G401.6 (cell line): ENCODE results near the gene TTC38.
A peak's percentile ranks its signal among the peaks of the same experiment; 100 is the strongest.
"Not testable (repeated sequence)": the region's sequence is repeated elsewhere in the genome, so short reads cannot be mapped to it uniquely, and the experiment has no call there.

Source experiments
- FAIRE-seq: peaks from 2 replicates; lab custom pipeline; 2012; peaks lifted over from hg19 to GRCh38; lab: Jason Lieb, UNC

Gene TTC38

DNA sequence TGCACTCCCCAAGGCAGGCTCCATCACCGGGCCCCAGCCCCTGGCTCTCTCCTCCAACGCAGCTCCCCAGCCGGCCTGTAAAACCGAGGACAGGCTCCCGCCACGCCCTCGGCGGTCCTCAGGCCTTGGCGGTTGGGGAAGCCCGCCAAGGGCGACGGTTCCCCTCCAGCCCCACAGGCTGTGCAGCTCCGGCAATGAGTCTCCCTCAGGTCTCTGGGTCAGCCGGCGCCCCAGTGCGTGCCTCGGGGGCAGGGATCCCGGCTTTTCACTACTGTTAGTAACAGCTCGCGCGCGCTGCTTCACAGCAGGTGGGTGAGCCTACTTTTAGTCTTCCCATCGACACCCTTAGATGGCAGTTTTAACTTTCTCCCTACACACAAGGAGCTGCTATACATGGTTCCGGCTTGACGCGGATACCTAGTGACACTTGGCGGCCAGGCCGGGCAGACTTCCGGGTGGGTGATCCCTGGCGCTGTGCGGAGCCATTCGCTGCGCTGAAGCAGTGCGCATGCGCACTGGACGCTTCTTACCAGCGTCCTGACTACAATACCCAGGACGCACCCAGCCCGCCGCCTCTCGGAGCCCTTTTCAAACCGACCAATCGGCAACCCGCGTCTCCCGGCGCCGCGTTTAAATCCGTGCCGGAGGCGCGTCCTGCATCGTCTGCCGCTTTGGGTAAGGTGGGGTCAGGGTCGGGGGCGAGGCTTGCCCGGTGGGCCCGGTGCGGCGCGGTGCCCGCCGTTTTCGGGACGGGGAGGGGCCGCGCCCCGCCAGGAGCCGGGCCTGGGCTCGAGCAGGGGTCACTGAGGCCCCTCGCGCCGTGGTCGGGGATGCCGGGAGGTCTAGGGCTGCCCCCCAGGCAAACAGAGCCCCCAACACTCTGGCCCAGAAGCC is 28.7 kb downstream of the TTC38 start, which contains the start of gene GTSE1:
Gene GTSE1 (plus strand): TSS at position 614 of the 894 bp plus-strand sequence. CDS start 531 bp downstream, outside the sequence.
- FAIRE-seq = peak; percentile 97

DNA sequence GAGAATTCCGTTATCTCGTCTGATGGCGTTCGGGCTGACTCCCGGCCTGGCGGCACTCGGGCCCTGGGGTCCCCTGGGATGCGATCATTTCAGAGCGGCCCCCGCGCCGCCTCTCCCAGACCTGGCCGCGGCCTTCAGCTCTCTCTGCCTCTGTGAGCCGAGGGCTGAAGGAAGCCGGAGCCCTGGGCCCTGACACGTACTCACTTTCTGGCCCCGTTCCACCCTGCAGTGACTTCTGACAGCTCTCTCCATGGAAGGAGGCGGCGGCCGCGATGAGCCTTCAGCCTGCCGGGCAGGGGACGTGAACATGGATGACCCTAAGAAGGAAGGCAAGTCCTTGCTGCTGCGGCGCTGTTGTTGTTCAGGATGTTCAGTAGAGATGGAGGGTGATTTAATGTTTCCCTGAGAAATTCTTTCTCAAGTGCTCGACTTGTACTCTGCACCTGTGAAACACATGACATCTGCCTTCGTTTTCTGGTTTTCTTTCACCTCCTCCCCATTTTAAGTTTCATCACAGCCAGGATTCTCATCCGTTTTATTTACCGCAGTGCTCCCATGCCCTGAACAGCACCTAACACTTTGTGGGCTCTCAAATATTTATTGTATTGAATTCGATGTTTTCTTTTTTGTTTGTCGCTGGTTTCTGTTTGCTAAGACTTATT is 29.5 kb downstream of the TTC38 start:
- no peak for FAIRE-seq

DNA sequence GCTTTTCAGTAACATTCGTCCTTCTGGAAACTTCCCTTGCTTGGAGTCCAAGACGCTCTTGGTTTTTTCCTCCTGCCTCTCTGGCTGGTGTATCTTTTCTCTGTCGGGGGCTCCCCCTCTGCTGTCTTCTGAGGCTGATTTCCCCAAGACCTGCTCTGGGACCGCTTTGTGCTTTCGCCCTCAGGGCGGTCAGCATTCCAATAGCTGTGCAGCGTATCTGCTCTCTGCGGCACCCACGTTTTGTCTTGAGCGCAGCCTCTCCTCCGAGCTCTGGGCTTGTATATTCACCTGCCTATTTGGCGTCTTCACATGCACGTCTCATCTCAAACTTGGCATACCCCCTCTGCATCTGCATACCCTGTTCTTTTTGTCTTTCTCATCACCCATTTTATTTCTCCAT is 31.3 kb downstream of the TTC38 start:
- FAIRE-seq = no peak

DNA sequence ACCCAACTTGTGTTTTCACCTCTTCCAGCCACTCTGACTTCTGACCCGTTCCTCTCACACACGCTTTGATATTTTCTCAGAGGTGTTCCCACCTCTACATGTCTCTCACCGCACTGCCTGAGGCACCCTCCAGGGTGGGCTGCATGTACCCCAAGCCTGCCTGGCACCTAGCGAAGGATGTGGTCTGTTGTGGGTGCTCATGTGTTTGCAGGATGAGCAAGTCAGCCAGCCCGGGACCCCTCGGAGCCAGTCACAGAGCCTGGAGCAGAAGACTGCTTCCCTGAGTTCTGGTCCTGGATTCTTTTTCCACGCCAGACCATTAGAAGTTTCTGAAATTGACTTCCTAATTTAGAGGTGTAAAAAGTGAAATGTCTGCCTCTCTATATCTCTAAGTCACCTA is 32.7 kb downstream of the TTC38 start:
- FAIRE-seq = no peak

DNA sequence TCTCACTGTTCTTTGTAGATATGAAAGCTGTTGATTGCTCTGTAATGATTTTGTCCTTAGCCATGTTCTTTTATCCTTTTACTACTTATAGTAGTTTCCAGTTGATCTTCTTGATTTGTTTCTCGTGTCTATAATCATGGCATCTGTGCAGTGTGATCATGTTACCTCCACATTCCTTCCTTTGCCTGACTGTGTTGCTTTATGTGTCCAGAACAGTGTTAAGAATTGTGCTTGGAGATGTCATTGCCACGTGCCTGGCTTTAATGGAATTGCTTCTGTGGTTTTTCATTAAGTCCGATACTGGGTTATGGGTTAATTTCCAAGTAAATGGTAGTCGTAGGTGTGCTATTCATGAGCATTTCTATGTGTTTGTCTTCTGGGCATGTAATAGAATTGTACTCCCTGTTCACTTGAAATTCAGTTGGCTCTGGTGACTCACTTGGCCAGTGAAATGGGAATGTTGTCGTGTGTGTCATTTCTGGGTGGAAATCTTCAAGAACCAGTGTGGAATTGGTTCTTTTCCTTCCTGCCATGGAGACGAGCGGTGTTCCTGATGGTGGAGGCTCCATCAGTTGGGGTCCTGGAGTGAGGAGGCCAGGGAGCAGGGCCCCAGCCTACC is 35.6 kb downstream of the TTC38 start:
- no peak for FAIRE-seq

DNA sequence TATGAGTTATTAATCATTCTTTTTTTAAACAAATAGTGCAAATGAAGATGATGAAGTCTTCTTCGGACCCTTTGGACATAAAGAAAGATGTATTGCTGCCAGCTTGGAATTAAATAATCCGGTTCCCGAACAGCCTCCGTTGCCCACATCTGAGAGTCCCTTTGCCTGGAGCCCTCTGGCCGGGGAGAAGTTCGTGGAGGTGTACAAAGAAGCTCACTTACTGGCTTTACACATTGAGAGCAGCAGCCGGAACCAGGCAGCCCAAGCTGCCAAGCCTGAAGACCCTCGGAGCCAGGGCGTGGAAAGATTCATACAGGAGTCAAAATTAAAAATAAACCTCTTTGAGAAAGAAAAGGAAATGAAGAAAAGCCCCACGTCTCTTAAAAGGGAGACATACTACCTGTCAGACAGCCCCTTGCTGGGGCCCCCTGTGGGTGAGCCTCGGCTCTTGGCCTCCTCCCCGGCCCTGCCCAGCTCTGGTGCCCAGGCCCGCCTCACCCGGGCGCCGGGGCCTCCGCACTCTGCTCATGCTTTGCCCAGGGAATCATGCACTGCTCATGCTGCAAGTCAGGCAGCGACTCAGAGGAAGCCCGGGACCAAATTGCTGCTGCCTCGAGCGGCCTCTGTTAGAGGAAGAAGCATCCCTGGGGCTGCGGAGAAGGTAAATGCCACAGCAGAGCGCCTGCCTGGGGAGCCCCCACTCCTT is 40.6 kb downstream of the TTC38 start:
- no peak for FAIRE-seq

DNA sequence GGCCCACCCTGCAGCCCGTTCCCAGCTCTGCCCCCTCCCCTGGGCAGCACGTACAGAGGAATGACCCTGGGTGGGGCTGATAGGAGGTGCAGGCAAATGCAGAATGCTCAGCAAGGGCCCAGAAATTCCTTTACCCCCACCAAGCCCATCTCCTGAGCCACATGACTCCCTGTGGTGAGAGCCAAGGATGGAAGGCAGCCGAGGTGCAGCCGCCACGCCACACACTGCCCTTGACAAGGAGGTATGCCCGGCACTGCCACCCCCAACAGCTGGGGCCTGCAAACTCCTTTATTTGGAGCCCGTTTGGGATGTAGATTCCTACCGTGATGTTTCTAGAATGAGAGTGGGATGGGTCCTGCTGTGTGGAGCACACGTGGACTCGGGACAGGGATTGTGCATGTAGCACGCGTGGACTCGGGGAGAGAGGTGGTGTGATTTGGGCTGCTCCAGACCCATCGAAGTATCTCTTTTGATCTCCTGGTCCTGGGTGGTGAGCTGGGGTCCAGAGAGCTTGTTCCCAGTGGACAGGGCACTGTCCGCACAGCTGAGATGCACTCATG is 41.8 kb downstream of the TTC38 start:
- no peak for FAIRE-seq

DNA sequence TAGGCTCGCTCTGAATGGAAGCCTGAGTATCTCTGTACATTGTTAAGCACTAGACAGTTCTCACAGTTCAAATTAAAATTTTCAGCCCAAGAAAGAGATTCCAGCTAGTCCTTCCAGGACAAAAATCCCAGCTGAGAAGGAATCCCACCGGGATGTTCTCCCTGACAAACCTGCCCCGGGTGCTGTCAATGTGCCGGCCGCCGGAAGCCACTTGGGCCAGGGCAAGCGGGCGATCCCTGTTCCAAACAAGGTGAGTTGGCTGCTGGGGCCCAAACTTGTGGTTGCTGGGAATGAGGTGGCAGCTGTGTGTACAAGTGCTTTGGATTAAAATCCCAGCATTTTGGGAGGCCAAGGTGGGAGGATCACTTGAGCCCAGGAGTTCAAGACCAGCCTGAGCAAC is 44.2 kb downstream of the TTC38 start:
- FAIRE-seq = no peak

DNA sequence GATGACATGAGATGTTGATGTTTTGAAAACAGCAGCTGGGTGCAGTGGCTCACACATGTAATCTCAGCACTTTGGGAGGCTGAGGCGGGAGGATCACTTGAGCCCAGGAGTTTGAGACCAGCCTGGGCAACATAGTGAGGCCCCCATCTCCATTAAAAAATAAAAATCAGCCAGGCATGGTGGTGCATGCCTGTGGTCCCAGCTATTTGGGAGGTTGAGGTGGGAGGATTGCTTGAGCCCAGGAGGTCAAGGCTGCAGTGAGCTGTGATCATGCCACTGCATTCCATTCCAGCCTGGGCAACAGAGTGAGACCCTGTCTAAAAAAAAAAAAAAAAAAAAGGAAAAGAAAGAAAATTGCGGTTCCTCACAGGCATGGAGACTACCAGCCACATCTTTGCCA is 45.0 kb downstream of the TTC38 start:
- FAIRE-seq = not testable (repeated sequence)

DNA sequence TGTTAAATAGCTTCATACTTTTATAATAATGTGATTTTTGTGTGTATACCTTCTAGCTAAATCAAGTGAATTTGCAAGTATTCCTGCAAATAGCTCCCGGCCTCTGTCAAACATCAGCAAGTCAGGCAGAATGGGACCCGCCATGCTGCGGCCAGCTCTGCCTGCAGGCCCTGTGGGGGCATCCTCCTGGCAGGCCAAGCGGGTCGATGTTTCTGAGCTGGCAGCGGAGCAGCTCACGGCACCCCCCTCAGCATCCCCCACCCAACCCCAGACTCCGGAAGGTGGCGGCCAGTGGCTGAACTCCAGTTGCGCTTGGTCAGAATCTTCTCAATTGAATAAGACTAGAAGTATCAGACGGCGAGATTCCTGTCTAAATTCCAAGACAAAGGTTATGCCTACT is 48.2 kb downstream of the TTC38 start:
- no peak for FAIRE-seq

DNA sequence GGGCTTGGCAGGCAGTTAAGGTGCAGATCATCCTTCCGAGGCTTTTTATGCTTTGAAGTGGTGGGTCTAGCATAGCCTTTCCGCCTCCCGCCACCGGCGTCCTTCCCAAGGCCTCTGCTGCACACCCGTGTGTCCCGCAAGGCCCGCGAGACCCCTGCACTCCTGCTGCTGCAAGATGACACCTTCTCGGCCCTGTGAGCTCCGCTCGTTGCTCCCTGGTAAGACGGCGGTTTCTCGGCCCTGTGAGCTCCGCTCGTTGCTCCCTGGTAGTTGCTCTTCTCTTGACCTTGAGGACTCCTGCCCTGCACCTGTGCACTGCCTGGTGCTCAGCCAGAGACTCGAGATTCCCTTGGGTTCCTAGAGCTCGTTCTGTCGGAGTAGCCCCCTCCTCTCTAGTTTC is 49.8 kb downstream of the TTC38 start:
- FAIRE-seq = no peak

DNA sequence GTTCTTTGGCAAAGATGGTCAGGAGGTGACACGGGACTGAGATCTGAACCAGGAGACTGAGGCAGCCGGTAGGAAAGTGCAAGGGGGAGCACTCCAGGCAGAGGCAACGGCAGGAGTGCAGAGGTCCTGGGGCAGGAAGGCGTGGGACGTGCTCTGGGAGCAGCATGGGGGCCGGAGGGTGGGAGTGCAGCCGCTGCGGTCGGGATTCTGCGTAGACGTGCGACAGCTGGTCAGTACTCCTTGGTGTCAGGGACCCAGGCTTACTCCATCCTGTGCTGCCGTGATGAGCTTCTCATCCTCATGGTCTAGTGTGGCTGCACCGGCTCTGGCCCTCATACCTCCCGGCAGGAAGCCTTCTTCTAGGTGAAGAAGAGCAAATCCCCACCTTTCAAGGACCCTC is 50.8 kb downstream of the TTC38 start:
- no peak for FAIRE-seq

DNA sequence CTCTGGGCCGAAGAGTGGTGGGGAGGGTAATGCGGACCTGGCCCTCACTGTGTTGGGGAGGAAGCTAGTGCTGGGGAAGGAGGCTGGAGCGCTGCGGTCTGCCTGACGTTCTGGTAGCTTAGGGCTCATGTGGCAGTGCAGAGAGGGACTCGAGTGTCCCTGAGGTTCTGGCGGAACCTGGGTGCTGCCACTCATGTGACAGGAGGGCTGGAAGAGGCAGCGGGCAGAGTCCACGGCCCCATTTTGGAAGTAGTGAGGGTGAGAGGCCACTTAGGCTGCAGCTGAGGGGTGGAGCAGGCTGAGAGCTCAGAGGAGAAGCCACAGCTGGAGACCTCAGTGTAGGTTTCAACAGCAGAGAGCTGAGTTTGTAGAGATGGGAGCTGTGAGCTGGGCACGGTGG is 51.5 kb downstream of the TTC38 start:
- no peak for FAIRE-seq

DNA sequence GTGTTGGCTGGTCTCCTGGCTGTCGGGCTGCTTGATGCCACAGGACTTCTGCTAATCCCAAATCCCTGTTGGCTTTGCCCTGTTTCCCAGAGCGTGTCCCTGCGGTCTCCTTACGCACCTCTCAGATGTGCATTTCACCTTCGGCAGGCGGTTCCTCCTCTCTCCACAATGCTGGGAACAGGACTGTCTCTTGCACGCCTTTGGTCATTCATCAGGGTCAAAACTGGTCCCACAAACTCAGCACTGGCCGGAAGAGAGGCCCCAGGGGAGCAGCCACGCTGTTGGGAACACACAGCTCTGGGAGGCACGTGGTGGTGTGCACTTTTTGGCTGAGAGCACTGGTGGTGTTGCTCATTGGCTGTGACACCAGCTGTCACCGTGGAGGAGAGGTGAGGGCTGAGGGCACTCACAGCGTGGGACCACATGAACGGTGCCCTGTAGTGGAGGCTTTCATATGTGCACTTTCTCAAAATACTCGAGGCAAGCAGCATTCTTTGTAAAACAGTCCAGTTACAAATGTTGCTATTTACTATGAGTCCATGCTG is 52.4 kb downstream of the TTC38 start:
- FAIRE-seq = no peak

DNA sequence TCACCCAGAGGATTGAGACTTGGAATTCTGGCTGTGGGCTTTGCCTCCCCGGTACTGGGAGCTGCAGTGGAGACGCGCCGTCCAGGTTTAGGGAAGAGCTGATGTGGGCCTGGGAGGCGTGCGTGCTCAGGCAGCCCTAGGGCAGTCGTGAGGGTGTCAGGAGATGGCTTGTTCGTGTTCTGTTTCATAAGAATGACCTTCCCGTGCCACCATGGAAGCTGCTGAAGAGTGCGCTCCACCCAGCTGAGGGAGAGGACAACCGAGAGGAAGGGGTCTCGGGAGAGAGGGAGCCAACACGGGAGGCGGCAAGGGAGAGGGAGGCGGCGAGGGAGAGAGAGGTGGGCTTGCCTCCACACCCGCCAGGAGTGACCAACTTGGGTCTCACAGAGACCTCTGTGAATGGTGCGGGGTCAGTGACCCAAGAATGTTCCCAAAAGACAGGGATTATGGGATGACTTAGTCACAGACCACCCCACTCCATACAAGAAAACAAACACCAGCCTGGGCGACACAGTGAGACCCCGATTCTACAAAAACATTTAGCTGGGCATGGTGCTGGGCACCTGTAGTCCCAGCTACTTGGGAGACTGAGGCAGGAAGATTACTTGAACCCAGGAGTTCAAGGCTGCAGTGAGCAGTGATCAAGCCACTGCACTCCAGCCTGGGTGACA is 53.0 kb downstream of the TTC38 start:
- no peak for FAIRE-seq

DNA sequence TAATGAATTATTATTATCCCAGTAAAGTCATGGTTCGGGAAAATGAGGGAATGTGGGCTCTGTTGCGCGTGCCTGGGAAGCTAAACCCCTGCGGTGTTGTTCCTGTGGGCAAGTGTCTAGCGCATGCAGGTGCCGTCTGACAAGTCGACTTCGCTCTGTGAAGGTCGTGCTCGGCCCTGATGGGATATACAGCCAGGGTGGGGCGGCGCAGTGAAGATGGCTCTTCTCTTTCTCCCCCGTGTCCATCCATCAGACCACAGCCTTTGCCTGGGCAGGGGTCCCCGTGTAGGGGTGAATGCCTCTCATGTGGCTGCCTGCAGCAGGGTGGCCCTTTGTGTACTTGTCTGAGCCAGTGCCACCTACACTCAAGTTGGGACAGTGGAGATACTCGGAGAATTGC is 54.9 kb downstream of the TTC38 start:
- no peak for FAIRE-seq

DNA sequence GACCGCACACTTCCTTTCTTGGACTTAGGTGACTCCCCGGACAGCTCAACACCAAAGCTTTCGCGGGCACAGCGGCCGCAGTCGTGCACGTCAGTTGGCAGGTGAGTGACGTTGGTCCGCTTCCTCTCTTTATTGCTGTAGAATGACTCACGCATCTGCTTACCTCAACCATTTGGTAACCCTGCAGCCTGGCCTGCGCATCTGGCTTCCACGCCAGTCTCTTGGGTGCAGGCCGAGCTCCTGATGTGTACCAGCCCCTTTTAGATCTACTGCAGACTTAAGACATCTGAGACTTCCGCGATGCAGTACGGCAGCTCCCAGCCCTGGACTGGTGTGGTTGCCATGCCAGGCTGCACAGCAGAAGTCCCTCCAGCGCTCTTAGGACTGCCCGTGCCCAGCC is 55.4 kb downstream of the TTC38 start:
- FAIRE-seq = no peak

DNA sequence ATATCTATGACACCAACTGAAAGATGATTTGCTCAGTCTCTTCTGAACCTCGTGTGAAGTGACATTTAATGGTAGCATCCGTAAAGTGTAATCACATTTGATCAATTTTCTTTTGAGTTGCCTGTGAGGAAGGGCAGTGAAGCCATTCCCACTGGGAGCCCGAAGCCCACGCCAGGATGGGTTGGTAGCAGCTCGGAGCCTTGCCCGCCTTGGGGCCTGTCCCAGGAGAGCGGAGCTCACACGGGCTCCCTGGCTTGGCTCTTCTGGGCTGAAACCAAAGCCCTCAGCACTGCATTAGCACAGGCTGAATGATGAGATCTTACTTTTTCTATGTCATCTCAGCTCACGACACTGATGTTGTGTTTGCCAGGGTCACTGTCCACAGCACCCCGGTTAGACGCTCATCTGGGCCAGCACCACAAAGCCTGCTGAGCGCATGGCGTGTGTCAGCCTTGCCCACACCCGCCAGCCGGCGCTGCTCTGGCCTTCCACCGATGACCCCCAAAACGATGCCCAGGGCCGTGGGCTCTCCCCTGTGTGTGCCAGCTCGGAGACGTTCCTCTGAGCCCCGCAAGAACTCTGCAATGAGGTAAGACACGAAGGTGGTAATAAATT is 58.4 kb downstream of the TTC38 start:
- no peak for FAIRE-seq

DNA sequence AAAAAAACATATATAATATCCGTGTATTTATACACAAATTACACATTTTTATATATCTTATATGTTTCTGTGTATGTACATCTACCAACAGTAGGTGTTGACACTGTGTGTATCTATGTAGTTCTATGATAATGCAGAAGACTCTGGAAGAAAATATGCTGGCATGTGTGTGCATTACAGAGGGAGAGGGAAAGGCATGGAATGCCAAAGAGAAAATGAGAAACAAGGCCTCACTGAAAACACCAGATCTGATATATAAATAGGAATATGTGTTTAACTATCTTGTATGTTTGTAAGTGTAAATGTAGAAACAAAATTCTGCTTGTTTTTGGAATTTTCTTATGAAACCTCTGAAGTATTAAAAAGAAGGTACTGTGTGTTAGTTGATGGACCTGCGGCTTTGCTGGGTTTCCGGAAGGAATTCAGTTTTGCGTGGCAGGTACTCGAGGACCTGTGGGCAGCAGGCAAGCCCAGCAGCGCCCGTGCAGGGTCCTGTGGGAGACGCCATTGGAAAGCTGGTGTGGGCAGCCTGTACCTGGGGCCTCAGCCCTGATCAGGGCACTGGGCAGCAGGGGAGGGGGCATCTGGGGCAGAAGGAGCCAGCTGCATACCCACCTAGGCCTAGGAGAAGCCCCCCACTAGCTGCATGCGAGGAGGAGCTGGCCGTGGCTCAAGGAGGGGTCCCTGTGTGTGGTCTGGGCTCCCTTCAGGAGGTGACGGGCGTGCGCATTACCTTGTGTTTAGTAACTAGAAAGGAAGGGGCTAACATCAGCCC is 60.1 kb downstream of the TTC38 start:
- no peak for FAIRE-seq

DNA sequence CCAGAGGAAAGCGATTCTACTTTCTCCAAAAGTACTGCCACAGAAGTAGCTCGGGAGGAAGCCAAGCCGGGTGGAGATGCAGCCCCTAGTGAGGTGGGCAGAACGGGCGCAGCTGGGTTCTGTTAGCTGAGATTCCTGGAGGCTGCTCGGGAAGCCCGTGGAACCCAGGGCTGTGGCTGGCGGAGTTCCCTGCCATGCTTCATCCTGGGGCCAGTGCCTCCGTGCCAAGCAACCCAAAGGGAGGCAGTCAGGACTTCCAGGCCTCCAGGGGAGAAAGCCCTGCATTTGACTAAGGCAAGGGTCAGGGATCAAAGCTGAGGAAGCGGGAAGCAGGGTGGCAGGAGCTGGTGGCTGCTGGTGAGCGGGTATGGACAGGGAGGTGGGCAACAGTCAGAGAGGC is 61.0 kb downstream of the TTC38 start:
- no peak for FAIRE-seq
